Glomerular endothelial cell (primary cell): ENCODE data around the gene ERCC6L2. TPM values are rescaled to one million over a fixed set of nuclear protein-coding genes. Genes with fewer than 3 reads are reported as not detected.

Experiments used
- DNase-seq: peaks from one replicate; pipeline ENCODE4 v3.0.0-alpha.2; 2011; ENCODE audit warnings: low read depth, low spot score; ENCODE audit errors: extremely low read depth
- total RNA-seq: library from RNA; depleted of rRNA; stranded (reverse); fragments of >200 nt; gene quantifications from 2 replicates; pipeline ENCODE4 v1.2.3, GENCODE V29; 2015

Gene ERCC6L2
- total RNA-seq, 1 donor from 2014 or later, result 42.5 TPM

- DNase-seq, result no peak
These were observed 44.5 kb downstream of the ERCC6L2 start for GRCh38 chr9:95920017-95920416.

- no peak for DNase-seq
These were observed 48.3 kb downstream of the ERCC6L2 start for GRCh38 chr9:95923794-95924193.

- no peak for DNase-seq
These were observed 49.5 kb downstream of the ERCC6L2 start for GRCh38 chr9:95924987-95925386.

- no peak for DNase-seq
These were observed 51.9 kb downstream of the ERCC6L2 start for GRCh38 chr9:95927271-95928004.

GRCh38 chr9:95930277-95930676 is 54.8 kb downstream of the ERCC6L2 start:
- no peak for DNase-seq

GRCh38 chr9:95935861-95936578 is 60.5 kb downstream of the ERCC6L2 start:
- no peak for DNase-seq

- DNase-seq, result no peak
These were observed 61.1 kb downstream of the ERCC6L2 start for GRCh38 chr9:95936579-95937075.

GRCh38 chr9:95937131-95937530 is 61.6 kb downstream of the ERCC6L2 start:
- no peak for DNase-seq

- no peak for DNase-seq
These were observed 63.2 kb downstream of the ERCC6L2 start for GRCh38 chr9:95938724-95939123.

- no peak for DNase-seq
These were observed 64.0 kb downstream of the ERCC6L2 start for GRCh38 chr9:95939472-95939871.

GRCh38 chr9:95940265-95940664 is 64.8 kb downstream of the ERCC6L2 start:
- no peak for DNase-seq

GRCh38 chr9:95942016-95942415 is 66.5 kb downstream of the ERCC6L2 start:
- DNase-seq, result no peak

- no peak for DNase-seq
These were observed 71.6 kb downstream of the ERCC6L2 start for GRCh38 chr9:95947118-95947517.

- DNase-seq, result no peak
These were observed 77.0 kb downstream of the ERCC6L2 start for GRCh38 chr9:95952471-95952870.

GRCh38 chr9:95953986-95954385 is 78.5 kb downstream of the ERCC6L2 start:
- no peak for DNase-seq

GRCh38 chr9:95954940-95955339 is 79.4 kb downstream of the ERCC6L2 start:
- DNase-seq, result no peak

- DNase-seq, result no peak
These were observed 87.4 kb downstream of the ERCC6L2 start for GRCh38 chr9:95962936-95963335.

GRCh38 chr9:95963659-95964058 is 88.2 kb downstream of the ERCC6L2 start:
- no peak for DNase-seq

GRCh38 chr9:95966306-95966705 is 90.8 kb downstream of the ERCC6L2 start:
- no peak for DNase-seq

- no peak for DNase-seq
These were observed 94.8 kb downstream of the ERCC6L2 start for GRCh38 chr9:95970317-95970716.

GRCh38 chr9:95971815-95972214 is 96.3 kb downstream of the ERCC6L2 start:
- DNase-seq, result no peak

GRCh38 chr9:95974389-95974788 is 98.9 kb downstream of the ERCC6L2 start:
- DNase-seq, result no peak
